Body of pancreas (tissue), 4 donors: ENCODE measurements around the gene EIF4EBP2.

ENCODE experiments used
- CTCF ChIP-seq, 7 experiments: fragments of 450-650 bp in 4 of 7; fragments of 200-600 bp in 3 of 7; sonication (generic) in 3 of 7; IDR thresholded peaks; one replicate each; pipeline ENCODE4 v1.5.1; 2016 to 2019; ENCODE audit warnings: antibody characterized with exemption in 7 of 7
- POLR2A ChIP-seq, 3 donors: fragments of 450-650 bp; IDR thresholded peaks; one replicate each; pipeline ENCODE4 v1.6.1; 2016; ENCODE audit warnings: antibody characterized with exemption in 3 of 3, mild to moderate bottlenecking in 2 of 3

GRCh38 chr10:70367195-70367796, 36.6 kb upstream of the EIF4EBP2 start:
- TF ChIP-seq CTCF (IDR thresholded peaks at IDR 0.05) (no peak), POLR2A (IDR thresholded peaks at IDR 0.05) (no peak)
